ENCODE results near the gene LRRC4C.

- TF ChIP-seq CTCF (conservative IDR thresholded peaks at IDR 0.05 in 1 of 2, IDR thresholded peaks at IDR 0.05 in 1 of 2; ENCODE audit: low read depth in 1 of 2, low read length in 2 of 2) (no peak), EZH2 (IDR thresholded peaks at IDR 0.05; ENCODE audit: low read length, missing control alignments) (no peak)
Observed at GRCh38 chr11:40125054-40125453, 1334.4 kb downstream of the LRRC4C start.

Measured in fibroblast of lung (primary cell).